Lung (tissue), 12 donors: ENCODE results near the gene SPATS2. TPM values are rescaled to one million over a fixed set of nuclear protein-coding genes. Genes with fewer than 3 reads are reported as not detected.

Source experiments
- ATAC-seq: fragments of 200-7000 bp; cut with Tn5 transposase; one replicate; pipeline ENCODE4 v1.9.1; 2020; ENCODE audit warnings: moderate number of reproducible peaks; ENCODE audit not compliant: insufficient read depth, low FRiP score
- DNase-seq, 3 donors: peaks; one replicate each; pipeline ENCODE4 v3.0.0-alpha.2; 2013 to 2017
- H3K27ac ChIP-seq, 2 donors: one replicate each; pipeline ENCODE4 v1.5.1; 2013; ENCODE audit warnings: mild to moderate bottlenecking in 2 of 2, moderate library complexity in 2 of 2, control low read depth in 1 of 2, inconsistent platforms in 1 of 2, low read depth in 1 of 2, low read length in 1 of 2
- H3K27me3 ChIP-seq, 3 donors: one replicate each; pipeline ENCODE4 v1.5.1; 2013; ENCODE audit warnings: low read length in 2 of 3; ENCODE audit not compliant: control insufficient read depth in 3 of 3, insufficient read depth in 3 of 3
- H3K36me3 ChIP-seq, 4 donors: one replicate each; pipeline ENCODE4 v1.5.1; 2013; ENCODE audit warnings: low read length in 4 of 4, mild to moderate bottlenecking in 1 of 4, moderate library complexity in 1 of 4; ENCODE audit not compliant: control insufficient read depth in 4 of 4, insufficient read depth in 4 of 4
- H3K4me1 ChIP-seq, 5 donors: one replicate each; pipeline ENCODE4 v1.5.1; 2013; ENCODE audit warnings: low read length in 5 of 5, mild to moderate bottlenecking in 2 of 5, moderate library complexity in 1 of 5; ENCODE audit not compliant: control insufficient read depth in 5 of 5, insufficient read depth in 5 of 5
- H3K4me3 ChIP-seq: one replicate; pipeline ENCODE4 v1.5.1; 2013; ENCODE audit warnings: mild to moderate bottlenecking, control low read depth, moderate library complexity
- H3K9ac ChIP-seq, 2 donors: one replicate each; pipeline ENCODE4 v1.5.1; 2013; ENCODE audit warnings: low read length in 2 of 2, control low read depth in 1 of 2; ENCODE audit not compliant: insufficient read depth in 1 of 2
- H3K9me3 ChIP-seq, 4 donors: one replicate each; pipeline ENCODE4 v1.5.1; 2013; ENCODE audit warnings: low read length in 3 of 4, mild to moderate bottlenecking in 1 of 4, moderate library complexity in 1 of 4; ENCODE audit not compliant: control insufficient read depth in 4 of 4, insufficient read depth in 3 of 4
- WGBS, 2 donors: extraction: QIAGEN DNeasy Blood & Tissue Kit; methylation state at CpG; one replicate each; pipeline ENCODE4 v1.1.7; 2013; 5-methylcytosine and 5-hydroxymethylcytosine counted together
- polyA plus RNA-seq, 2 donors: library from polyadenylated mRNA; stranded (reverse); fragments of 200-250 nt; gene quantifications; one replicate each; pipeline ENCODE4 v1.2.1, GENCODE V29; 2013
- total RNA-seq, 2 donors: library from RNA; depleted of rRNA in 1 of 2; stranded (reverse); fragments of >200 nt in 1 of 2; gene quantifications; one replicate each; pipeline ENCODE4 v1.2.1, GENCODE V29; 2014 to 2021
- TF ChIP-seq, protein P1 (sequence below): IDR thresholded peaks from 2 replicates; pipeline ENCODE4 v1.5.1; 2012; ENCODE audit warnings: mild to moderate bottlenecking; ENCODE audit errors: control extremely low read depth, extremely low read depth
- donor health status: control.
- donor health status: control.
- donor health status: Bipolar disorder and iron deficiency.
- donor health status: healthy.
- donor health status: DM: yes; HTN: yes; CAD: no.

Gene SPATS2
- total and polyA plus RNA-seq, 4 donors, result 6.6 to 48.8 (median 10.0) TPM

DNA sequence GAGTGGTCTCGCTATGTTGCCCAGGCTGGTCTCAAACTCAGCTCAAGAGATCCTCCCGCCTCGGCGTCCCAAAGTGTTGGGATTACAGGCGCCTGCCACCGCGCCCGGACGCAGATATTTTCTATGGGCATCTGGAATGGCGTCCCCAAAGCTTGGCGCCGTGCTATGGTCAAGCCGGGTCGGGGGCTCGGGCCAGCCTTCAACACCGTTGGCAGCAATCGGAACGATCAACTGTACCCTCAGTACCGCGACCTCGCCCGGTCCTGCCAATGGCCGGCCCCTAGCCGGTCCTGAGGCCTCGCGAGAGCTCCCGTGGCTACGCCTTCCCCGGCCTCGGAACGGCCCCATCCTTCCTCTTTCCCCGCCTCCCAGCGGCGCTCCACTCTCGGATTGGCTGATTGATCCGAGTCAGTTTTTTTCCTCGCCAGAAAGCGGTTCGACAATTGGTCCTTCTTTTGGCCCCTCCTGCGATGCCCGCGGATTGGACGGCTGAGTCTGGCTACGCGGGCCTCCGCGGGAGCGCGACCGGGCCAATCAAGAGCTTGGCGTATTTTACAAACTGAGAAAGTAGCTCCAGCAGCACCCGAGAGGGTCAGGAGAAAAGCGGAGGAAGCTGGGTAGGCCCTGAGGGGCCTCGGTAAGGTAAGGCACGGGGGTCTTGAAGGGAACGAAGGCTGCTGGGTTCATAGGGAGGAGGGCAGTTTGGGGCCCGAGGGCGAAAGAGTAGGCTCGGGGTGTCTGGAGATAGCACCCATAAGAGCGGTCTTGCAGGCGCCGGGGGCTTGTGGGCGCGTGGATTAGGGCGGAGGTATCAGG, 44.3 kb upstream of the SPATS2 start, which contains the start of gene TROAP:
TROAP (plus strand) TSS at position 548 of the 816 bp plus-strand sequence. CDS start 354 bp downstream, outside the sequence.
- peak; percentile 99 for ATAC-seq
- Histone ChIP-seq H3K36me3 (no peaks in the 10 kb centered on the region), H3K4me1 (peaks cover 0 to 20% (median 7%) of the 10 kb centered on the region in 5 donors), H3K9ac (peak within 1 kb of the TSS; percentile 49 to 63), H3K4me3 (peak within 1 kb of the TSS; percentile 67), H3K27ac (peak within 1 kb of the TSS; percentile 30 to 47), H3K9me3 (no peaks in the 10 kb centered on the region), H3K27me3 (peaks cover 0 to 7% (median 0%) of the 10 kb centered on the region in 3 donors)
- 0% methylated on average over 64 to 65 of the region's 65 CpGs for WGBS, 2 donors
- TF ChIP-seq, protein P1, sequence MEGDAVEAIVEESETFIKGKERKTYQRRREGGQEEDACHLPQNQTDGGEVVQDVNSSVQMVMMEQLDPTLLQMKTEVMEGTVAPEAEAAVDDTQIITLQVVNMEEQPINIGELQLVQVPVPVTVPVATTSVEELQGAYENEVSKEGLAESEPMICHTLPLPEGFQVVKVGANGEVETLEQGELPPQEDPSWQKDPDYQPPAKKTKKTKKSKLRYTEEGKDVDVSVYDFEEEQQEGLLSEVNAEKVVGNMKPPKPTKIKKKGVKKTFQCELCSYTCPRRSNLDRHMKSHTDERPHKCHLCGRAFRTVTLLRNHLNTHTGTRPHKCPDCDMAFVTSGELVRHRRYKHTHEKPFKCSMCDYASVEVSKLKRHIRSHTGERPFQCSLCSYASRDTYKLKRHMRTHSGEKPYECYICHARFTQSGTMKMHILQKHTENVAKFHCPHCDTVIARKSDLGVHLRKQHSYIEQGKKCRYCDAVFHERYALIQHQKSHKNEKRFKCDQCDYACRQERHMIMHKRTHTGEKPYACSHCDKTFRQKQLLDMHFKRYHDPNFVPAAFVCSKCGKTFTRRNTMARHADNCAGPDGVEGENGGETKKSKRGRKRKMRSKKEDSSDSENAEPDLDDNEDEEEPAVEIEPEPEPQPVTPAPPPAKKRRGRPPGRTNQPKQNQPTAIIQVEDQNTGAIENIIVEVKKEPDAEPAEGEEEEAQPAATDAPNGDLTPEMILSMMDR, result no peak
- peak; percentile 99 to 100 (median 99) for DNase-seq

DNA sequence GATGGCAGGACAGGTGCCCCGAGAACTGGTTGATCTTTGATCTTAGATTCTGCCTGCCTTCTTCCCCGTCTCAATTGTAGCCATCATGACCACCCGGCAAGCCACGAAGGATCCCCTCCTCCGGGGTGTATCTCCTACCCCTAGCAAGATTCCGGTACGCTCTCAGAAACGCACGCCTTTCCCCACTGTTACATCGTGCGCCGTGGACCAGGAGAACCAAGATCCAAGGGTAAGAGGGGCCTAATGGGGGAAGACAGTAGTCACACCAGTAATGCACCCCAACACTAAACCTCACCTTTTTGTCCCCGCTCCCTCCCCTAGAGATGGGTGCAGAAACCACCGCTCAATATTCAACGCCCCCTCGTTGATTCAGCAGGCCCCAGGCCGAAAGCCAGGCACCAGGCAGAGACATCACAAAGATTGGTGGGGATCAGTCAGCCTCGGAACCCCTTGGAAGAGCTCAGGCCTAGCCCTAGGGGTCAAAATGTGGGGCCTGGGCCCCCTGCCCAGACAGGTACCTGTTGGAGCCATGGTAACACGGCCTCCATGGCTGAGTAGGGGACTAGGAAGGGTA, 43.7 kb upstream of the SPATS2 start:
- Histone ChIP-seq H3K4me1 (peaks cover 0 to 20% (median 7%) of the 10 kb centered on the region in 5 donors), H3K9me3 (no peaks in the 10 kb centered on the region), H3K27me3 (peaks cover 0 to 7% (median 0%) of the 10 kb centered on the region in 3 donors), H3K4me3 (peak overlapping the region; percentile 52), H3K27ac (no peak overlapping the region), H3K36me3 (no peaks in the 10 kb centered on the region), H3K9ac (peak overlapping the region; percentile 47 to 49)
- no peak for DNase-seq
- TF ChIP-seq, protein P1, result no peak
- WGBS, 2 donors, result 12 to 13% methylated on average over 19 of the region's 19 CpGs
- no peak for ATAC-seq

DNA sequence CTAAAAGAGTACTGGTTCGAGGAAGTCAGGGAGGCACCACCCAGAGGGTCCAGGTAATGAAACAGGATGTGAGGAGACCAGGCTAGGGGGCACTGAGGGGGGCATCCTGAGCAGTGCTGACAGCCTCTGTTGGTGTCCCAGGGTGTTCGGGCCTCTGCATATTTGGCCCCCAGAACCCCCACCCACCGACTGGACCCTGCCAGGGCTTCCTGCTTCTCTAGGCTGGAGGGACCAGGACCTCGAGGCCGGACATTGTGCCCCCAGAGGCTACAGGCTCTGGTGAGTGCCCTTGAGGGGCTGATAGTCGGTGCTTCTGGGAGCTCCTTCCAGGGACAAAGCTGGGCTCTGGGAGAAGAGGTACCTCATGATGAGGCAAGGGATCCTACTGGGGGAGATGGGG, 41.7 kb upstream of the SPATS2 start:
- ATAC-seq (no peak), DNase-seq (no peak)
- Histone ChIP-seq H3K27ac (no peak overlapping the region), H3K4me1 (peaks cover 0 to 20% (median 7%) of the 10 kb centered on the region in 5 donors), H3K27me3 (no peaks in the 10 kb centered on the region), H3K9ac (no peak overlapping the region), H3K4me3 (no peak overlapping the region), H3K9me3 (no peaks in the 10 kb centered on the region), H3K36me3 (peaks cover 0 to 4% (median 0%) of the 10 kb centered on the region in 4 donors)
- WGBS, 2 donors, result 94% methylated on average over 6 of the region's 6 CpGs
- TF ChIP-seq, protein P1, result no peak
